MV-4-11 (cell line): Measurements from ENCODE around the gene SCN1B.
"Not testable (repeated sequence)": the region's sequence is repeated elsewhere in the genome, so short reads cannot be mapped to it uniquely, and the experiment has no call there.

Experiments
- DNase-seq: peaks from one replicate; lab custom pipeline; 2025; lab: John Stamatoyannopoulos, UW

Gene SCN1B

GRCh38 chr19:35037716-35038622 is 7.7 kb downstream of the SCN1B start:
- no peak for DNase-seq

GRCh38 chr19:35038623-35039512 is 8.6 kb downstream of the SCN1B start:
- peak; percentile 70 for DNase-seq

DNA sequence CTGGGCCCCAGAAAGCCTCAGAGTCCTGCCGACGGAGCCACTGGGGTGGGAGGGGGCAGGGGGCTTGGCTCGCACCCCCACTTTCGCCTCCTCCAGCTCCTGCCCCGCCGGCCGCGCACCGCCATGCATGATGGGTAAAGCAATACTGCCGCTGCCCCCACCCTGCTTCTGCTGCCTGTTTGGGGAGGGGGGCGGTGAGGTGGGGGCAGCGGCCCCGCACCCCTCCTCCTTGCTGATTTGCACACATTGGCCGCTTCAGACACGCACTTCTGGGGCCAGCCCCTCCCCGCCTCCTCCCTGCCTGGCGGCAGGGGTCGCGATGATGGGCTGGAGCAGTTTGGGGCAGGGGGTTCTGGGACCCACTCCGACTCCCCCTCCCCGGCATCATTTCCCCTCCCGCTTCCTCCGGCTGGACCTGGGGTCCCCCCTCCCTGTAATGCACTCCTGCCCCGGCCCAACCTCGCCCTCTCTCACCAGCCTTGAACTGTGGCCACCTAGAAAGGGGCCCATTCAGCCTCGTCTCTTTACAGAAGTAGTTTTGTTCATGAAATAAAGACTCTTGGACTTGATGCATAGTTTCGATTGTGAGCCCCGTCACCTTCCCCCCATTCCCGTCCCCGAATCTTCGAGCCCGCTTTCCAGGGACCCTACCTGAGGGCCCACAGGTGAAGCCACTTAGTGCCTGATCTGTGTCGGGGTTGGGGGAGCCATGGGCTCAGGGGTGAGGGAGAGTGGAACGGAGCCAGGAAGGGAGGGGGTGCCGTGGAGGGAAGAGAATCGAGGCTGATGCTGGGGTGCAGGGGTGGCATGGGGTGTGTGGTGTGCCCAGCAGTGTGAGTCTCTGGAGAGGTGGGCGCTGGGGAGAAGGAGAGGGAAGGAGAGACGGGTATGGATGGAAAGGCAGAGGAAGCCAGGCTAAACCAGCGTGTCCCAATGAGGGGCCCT is 9.9 kb downstream of the SCN1B start:
- DNase-seq: no peak

GRCh38 chr19:35040826-35041547 is 10.7 kb downstream of the SCN1B start:
- no peak for DNase-seq

GRCh38 chr19:35041548-35042055 is 11.3 kb downstream of the SCN1B start, which contains the start of gene HPN:
Gene HPN, plus strand, starts transcription at chr19:35041721. Its CDS starts 786 bp downstream, at chr19:35042507.
- DNase-seq: no peak

- DNase-seq: no peak
These were observed 11.9 kb downstream of the SCN1B start for GRCh38 chr19:35042056-35042730.

- no peak for DNase-seq
These were observed 12.8 kb downstream of the SCN1B start for GRCh38 chr19:35042954-35043604.

- no peak for DNase-seq
These were observed 13.6 kb downstream of the SCN1B start for GRCh38 chr19:35043906-35044305.

- peak; percentile 14 for DNase-seq
These were observed 14.2 kb downstream of the SCN1B start for GRCh38 chr19:35044317-35045117.

DNA sequence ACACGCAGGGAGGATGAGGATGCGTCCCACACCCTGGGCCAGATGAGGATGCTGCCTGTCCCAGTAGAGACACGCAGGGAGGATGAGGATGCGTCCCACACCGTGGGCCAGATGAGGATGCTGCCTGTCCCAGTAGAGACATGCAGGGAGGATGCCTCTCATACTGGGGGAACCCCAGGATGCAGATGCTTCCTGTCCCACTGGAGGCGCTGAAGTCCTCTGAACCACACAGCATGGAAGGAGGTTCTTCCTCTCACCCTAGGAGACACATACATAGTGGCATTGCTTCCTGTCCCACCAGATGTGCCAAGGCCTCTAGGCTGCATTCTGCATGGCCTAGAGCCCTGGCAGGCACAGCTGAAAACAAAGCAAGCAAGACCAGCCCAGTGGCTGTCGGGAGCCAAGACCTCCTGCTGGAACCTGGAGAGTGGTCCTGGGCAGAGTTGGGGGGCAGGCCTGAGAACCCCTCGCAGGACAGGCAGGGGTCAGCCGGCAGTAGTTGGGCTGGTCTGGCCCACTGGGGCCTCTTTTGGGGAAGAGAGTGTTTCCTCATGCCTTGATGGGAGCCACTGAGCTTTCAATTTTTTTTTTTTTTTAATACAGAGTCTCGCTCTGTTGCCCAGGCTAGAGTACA is 15.5 kb downstream of the SCN1B start:
- peak; percentile 81 for DNase-seq

DNA sequence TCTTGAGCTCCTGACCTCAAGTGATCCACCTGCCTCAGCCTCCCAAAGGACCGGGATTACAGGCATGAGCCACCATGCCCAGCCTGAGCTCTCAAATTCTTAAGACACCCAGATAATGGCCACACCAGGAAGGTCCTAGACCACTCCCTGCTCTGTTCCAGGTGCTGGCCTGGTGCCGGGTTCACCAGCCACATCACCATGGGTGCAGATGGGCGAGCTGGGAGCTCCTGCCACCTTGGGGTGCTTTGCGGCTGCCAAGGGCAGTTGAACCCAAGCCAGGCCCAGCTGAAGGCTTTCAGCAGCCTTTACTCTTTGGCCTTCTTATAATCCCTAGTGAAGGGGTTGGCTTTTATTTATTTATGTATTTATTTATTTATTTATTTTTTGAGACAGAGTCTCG is 16.2 kb downstream of the SCN1B start:
- DNase-seq: no peak

GRCh38 chr19:35048911-35049411 is 18.7 kb downstream of the SCN1B start:
- no peak for DNase-seq

DNA sequence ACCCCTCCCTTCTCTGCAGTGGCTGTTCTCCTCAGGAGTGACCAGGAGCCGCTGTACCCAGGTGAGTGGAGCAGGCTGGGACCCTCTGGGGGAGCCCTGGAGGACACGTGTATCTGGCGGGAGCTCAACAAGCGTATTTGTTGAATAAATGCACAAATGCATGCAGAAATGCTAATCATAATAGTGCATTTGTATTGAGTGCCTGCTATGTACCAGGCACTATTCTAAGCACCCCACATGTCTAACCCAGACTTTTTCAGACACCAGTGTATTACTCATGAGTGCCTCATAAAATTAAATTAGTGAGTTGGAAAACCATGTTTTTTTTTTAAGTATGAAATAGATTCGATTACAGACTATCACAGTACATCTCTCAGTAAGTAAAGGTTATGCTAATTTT is 19.2 kb downstream of the SCN1B start:
- DNase-seq: no peak

- not testable (repeated sequence) for DNase-seq
These were observed 20.4 kb downstream of the SCN1B start for GRCh38 chr19:35050662-35051061.

- not testable (repeated sequence) for DNase-seq
These were observed 21.0 kb downstream of the SCN1B start for GRCh38 chr19:35051268-35051667.

DNA sequence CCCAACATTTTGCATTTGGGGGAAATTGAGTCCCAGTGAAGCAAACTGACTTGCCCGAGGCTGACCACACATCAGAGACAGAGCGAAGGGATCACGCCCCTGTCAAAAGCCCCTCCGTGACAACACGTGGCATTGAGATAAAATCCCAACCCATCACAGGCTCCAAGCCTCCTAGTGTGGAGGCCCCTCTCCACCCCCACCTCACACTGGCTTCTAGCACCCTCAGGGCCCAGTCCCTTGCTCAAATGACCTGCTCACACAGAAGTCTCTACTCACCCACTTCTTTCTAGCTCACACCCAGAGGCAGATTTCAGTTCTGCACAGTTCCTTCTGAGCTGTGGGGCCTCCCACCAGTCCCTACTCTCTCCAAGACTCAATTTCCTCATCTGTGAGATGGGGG is 21.5 kb downstream of the SCN1B start:
- DNase-seq: no peak

DNA sequence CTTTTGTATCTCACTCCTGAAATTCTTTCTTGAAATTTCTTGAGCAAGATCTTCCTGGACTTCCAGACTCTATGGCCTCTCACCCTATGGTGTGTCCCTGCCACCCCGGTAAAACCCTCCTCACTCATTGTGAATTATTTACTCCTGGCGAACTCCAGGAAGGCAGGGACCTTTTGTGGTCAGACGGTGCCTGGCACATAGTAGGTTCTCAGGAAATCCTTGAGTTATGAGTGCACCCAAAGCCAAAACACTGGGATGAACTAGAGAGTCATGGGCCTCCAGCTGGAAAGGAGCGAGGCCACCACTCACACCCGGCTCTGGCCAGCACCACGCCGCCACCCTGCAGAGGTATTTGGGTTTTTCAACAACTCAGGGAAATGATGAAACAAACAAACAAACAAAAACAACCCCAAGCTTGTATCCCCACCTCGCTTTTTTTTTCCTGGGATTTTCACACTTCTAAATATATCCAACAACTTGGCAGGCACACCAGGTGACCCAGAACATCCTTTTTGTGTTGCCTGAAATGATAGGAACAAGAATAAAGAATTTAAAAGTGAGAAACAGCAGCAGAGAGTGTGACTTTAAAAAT is 22.4 kb downstream of the SCN1B start:
- DNase-seq: no peak
